Fibroblast of pulmonary artery (primary cell): ENCODE data around the gene SUCLG2.

Source experiments
- DNase-seq: peaks from one replicate; pipeline ENCODE4 v3.0.0-alpha.2; 2010; ENCODE audit warnings: low read depth
- H3K4me3 ChIP-seq: replicated peaks from 2 replicates; pipeline ENCODE4 v1.5.1; 2011; ENCODE audit warnings: low read depth, mild to moderate bottlenecking, control low read depth, low read length, moderate library complexity
- CTCF ChIP-seq: IDR thresholded peaks from 2 replicates; pipeline ENCODE4 v1.5.1; 2011; ENCODE audit warnings: mild to moderate bottlenecking, control low read depth, low read length, inconsistent platforms; ENCODE audit errors: missing control alignments

Gene SUCLG2

GRCh38 chr3:67487564-67488114, 166.8 kb downstream of the SUCLG2 start:
- no peak for DNase-seq
- H3K4me3 ChIP-seq: no peak overlapping the region
- TF ChIP-seq CTCF: no peak

- no peak for TF ChIP-seq CTCF
- no peak for DNase-seq
- no peak overlapping the region for H3K4me3 ChIP-seq
These were observed 167.5 kb downstream of the SUCLG2 start for GRCh38 chr3:67486883-67487282.

- DNase-seq: no peak
- no peak overlapping the region for H3K4me3 ChIP-seq
- no peak for TF ChIP-seq CTCF
These were observed 170.3 kb downstream of the SUCLG2 start for GRCh38 chr3:67484085-67484484.

- no peak overlapping the region for H3K4me3 ChIP-seq
- no peak for TF ChIP-seq CTCF
- no peak for DNase-seq
These were observed 173.3 kb downstream of the SUCLG2 start for GRCh38 chr3:67481126-67481525.

- H3K4me3 ChIP-seq: no peak overlapping the region
- no peak for TF ChIP-seq CTCF
- no peak for DNase-seq
These were observed 176.0 kb downstream of the SUCLG2 start for GRCh38 chr3:67478423-67478822.

- H3K4me3 ChIP-seq: no peak overlapping the region
- DNase-seq: no peak
- no peak for TF ChIP-seq CTCF
These were observed 180.1 kb downstream of the SUCLG2 start for GRCh38 chr3:67474311-67474710.

- DNase-seq: no peak
- no peak overlapping the region for H3K4me3 ChIP-seq
- no peak for TF ChIP-seq CTCF
These were observed 181.7 kb downstream of the SUCLG2 start for GRCh38 chr3:67472674-67473201.
